HG03520 (cell line): ENCODE measurements around the gene FAP.
A peak's percentile ranks its signal among the peaks of the same experiment; 100 is the strongest.

Experiments used
- ATAC-seq: cut with Tn5 transposase; IDR thresholded peaks from one replicate; pipeline ENCODE4 v1.9.1; 2021; ENCODE audit warnings: mild to moderate bottlenecking, moderate library complexity; ENCODE audit not compliant: unreplicated experiment

Gene FAP

GRCh38 chr2:162138310-162138709 lies 104.9 kb downstream of the FAP start:
- ATAC-seq = no peak

DNA sequence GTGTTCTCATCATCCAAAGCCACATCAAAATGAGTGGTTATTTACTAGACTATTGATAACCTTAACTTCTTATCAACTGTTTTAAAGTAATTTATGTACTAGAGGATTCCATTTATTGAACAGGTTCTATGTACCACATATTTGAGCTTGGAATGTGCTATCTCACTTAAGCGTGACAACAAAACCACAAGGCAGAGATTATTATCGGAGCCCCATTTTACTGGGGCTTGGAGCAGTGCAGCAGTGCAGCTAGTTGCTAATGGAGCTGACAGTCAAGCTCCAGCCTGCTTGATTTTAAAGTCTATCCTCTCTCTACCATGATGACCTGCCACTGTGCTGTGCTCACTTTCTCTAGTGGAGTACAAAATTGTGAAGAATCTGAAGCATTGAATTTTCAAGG lies 115.8 kb downstream of the FAP start:
- ATAC-seq = no peak

DNA sequence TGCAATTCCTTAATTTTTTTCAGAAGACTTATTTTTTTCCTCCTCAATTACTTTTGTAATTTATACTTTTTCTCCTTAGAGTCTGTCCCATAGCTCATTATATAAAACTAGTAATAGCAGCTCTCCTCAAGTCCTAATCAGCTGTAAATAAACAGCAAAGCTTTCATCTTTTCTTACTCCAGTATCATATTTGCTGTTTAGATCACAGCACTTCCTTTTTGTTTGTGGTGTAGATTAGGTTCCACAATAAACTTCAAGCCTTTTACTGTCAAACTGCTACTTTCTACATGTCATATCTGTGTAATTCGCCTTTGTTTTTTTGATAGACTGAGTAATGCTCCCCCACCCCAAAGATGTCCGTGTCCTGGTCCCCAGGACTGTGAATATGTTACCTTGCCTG lies 116.7 kb downstream of the FAP start:
- ATAC-seq = peak; percentile 14

- peak; percentile 90 for ATAC-seq
These were observed 117.1 kb downstream of the FAP start for GRCh38 chr2:162126111-162126519.

- no peak for ATAC-seq
These were observed 118.1 kb downstream of the FAP start for GRCh38 chr2:162125138-162125537.

GRCh38 chr2:162123806-162124758 lies 119.2 kb downstream of the FAP start:
- ATAC-seq = no peak
